HAP-1 (cell line): ENCODE results near the gene OR51A7.
"Not testable (repeated sequence)": the region's sequence is repeated elsewhere in the genome, so short reads cannot be mapped to it uniquely, and the experiment has no call there.

Source experiments
- DNase-seq, 2 experiments: peaks; one replicate each; pipeline ENCODE4 v3.0.0-alpha.2; 2016 to 2020; ENCODE audit warnings: low spot score in 2 of 2
- H3K27me3 ChIP-seq: fragments of 250-450 bp; sonication (Bioruptor Pico); 2 replicates; pipeline ENCODE4 v1.5.1; 2020; ENCODE audit warnings: low read depth, mild to moderate bottlenecking, moderate library complexity
- H3K36me3 ChIP-seq: fragments of 250-450 bp; sonication (Bioruptor Pico); replicated peaks from 2 replicates; pipeline ENCODE4 v1.5.1; 2020; ENCODE audit warnings: mild to moderate bottlenecking
- H3K4me1 ChIP-seq: fragments of 250-450 bp; sonication (Bioruptor Pico); 2 replicates; pipeline ENCODE4 v1.5.1; 2020; ENCODE audit warnings: mild to moderate bottlenecking
- H3K4me3 ChIP-seq: fragments of 250-450 bp; sonication (Bioruptor Pico); 2 replicates; pipeline ENCODE4 v1.5.1; 2020; ENCODE audit warnings: mild to moderate bottlenecking, moderate library complexity
- H3K9me3 ChIP-seq: fragments of 250-450 bp; sonication (Bioruptor Pico); 2 replicates; pipeline ENCODE4 v1.5.1; 2020; ENCODE audit warnings: mild to moderate bottlenecking, moderate library complexity
- in situ Hi-C: fragments of 300-500 bp; cut with MboI; formaldehyde crosslinking; loops from 3 replicates; pipeline ENCODE4 v1.14.3; 2020; ENCODE audit warnings: low sequenced_read_pairs, inconsistent platforms, mixed read lengths

The OR51A7 gene

GRCh38 chr11:4919250-4919649, 15.7 kb downstream of the OR51A7 start, which contains the start of gene OR51G2:
Gene OR51G2 (minus strand): TSS chr11:4919350. CDS start chr11:4915663, 3,687 bp downstream.
- H3K27me3 ChIP-seq: no peaks in the 10 kb centered on the region
- H3K4me3 ChIP-seq: no peak within 1 kb of the TSS
- no peaks in the 10 kb centered on the region for H3K4me1 ChIP-seq
- H3K36me3 ChIP-seq: no peaks in the 10 kb centered on the region
- in situ Hi-C loops: no loop called here
- no peaks in the 10 kb centered on the region for H3K9me3 ChIP-seq
- no peak for DNase-seq

DNA sequence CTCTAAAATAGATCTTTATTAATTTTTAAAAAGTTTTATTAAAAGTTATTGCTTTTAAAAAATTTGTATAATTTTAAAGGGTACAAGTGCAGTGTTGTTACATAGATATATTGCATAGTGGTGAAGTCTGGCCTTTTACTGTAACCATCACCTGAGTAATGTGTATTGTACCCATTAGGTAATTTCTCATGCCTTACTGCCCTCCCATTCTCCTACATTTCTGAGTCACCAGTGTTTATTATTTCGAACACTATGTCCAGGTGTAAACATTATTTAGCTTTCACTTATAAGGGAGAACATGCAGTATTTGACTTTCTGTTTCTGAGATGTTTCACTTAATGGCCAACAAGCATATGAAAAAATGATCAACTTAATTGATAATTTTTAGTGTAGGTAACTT, 18.2 kb downstream of the OR51A7 start:
- H3K4me3 ChIP-seq: no peak overlapping the region

GRCh38 chr11:4922304-4922703, 18.7 kb downstream of the OR51A7 start:
- H3K9me3 ChIP-seq: no peaks in the 10 kb centered on the region
- H3K4me1 ChIP-seq: no peaks in the 10 kb centered on the region
- in situ Hi-C loops: no loop called here
- no peak for DNase-seq
- H3K27me3 ChIP-seq: no peaks in the 10 kb centered on the region
- no peaks in the 10 kb centered on the region for H3K36me3 ChIP-seq
- no peak overlapping the region for H3K4me3 ChIP-seq

More for the DNA sequence above, 18.2 kb downstream of the OR51A7 start:
- no peaks in the 10 kb centered on the region for H3K27me3 ChIP-seq
- no peaks in the 10 kb centered on the region for H3K4me1 ChIP-seq
- H3K36me3 ChIP-seq: no peaks in the 10 kb centered on the region
- DNase-seq: no peak
- H3K9me3 ChIP-seq: no peaks in the 10 kb centered on the region
- in situ Hi-C loops: no loop called here

- DNase-seq: no peak
- no peak within 1 kb of the TSS for H3K4me3 ChIP-seq
- H3K27me3 ChIP-seq: no peaks in the 10 kb centered on the region
- no peaks in the 10 kb centered on the region for H3K36me3 ChIP-seq
- in situ Hi-C loops: no loop called here
- H3K9me3 ChIP-seq: no peaks in the 10 kb centered on the region
- no peaks in the 10 kb centered on the region for H3K4me1 ChIP-seq
Measured at GRCh38 chr11:4924239-4924638, 20.7 kb downstream of the OR51A7 start, which contains the start of gene OR51G1. Gene OR51G1 (minus strand): TSS chr11:4924339. CDS start chr11:4924339, 0 bp downstream.

DNA sequence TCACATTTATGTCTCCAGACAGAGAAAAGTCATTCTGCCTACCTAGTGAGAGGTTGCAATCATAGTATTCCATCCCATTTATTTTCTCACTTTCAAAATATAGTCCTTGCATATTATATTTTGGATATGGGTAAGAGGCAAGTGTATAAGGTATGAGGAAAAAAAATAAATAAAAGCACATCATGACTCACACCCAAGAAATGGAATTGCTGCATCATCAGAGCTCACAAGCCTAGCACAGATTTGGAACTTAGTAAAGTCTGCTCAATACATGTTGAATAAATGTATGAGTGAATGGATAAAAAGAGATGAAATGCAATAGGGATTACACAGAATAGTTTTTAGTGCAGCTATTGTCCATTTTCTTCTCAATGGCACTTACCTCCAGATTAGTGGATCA, 23.0 kb downstream of the OR51A7 start:
- no peaks in the 10 kb centered on the region for H3K9me3 ChIP-seq
- H3K36me3 ChIP-seq: no peaks in the 10 kb centered on the region
- H3K4me3 ChIP-seq: no peak overlapping the region
- in situ Hi-C loops: no loop called here
- no peaks in the 10 kb centered on the region for H3K27me3 ChIP-seq
- H3K4me1 ChIP-seq: no peaks in the 10 kb centered on the region
- no peak for DNase-seq

DNA sequence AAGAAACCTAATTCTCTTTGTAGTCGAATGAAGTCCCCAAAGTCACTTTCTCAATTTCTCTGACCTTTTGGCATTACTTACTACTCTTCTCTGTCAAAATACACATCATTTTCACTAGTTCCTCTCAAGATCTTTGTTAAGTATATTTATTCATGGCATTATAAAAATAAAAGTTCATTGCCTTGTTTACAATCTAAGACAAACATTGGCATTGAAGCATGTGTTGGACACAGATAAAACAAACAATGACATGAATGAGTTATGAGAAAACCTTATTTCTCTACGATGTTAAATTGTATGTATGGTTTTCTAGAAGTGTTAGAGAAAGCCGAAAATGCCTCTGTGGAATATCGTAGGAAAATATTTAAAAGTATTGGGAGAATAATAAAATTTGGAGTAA, 29.2 kb downstream of the OR51A7 start:
- no peaks in the 10 kb centered on the region for H3K36me3 ChIP-seq
- no peaks in the 10 kb centered on the region for H3K27me3 ChIP-seq
- H3K4me1 ChIP-seq: no peaks in the 10 kb centered on the region
- H3K4me3 ChIP-seq: no peak overlapping the region
- in situ Hi-C loops: no loop called here
- DNase-seq: no peak
- H3K9me3 ChIP-seq: no peaks in the 10 kb centered on the region

- in situ Hi-C loops: no loop called here
Measured at GRCh38 chr11:4936745-4937144, 33.2 kb downstream of the OR51A7 start.

GRCh38 chr11:4947505-4947904, 43.9 kb downstream of the OR51A7 start, which contains the start of gene OR51A4:
Gene OR51A4 (minus strand): TSS chr11:4947605. CDS start chr11:4947100, 505 bp downstream.
- Histone ChIP-seq H3K9me3 (no peaks in the 10 kb centered on the region), H3K36me3 (no peaks in the 10 kb centered on the region), H3K4me3 (no peak within 1 kb of the TSS), H3K4me1 (no peaks in the 10 kb centered on the region), H3K27me3 (no peaks in the 10 kb centered on the region)
- no peak for DNase-seq
- in situ Hi-C loops: no loop called here

More at GRCh38 chr11:4936745-4937144, 33.2 kb downstream of the OR51A7 start:
- no peaks in the 10 kb centered on the region for H3K4me1 ChIP-seq
- no peaks in the 10 kb centered on the region for H3K36me3 ChIP-seq
- H3K27me3 ChIP-seq: no peaks in the 10 kb centered on the region
- no peaks in the 10 kb centered on the region for H3K9me3 ChIP-seq
- DNase-seq: no peak
- no peak overlapping the region for H3K4me3 ChIP-seq

DNA sequence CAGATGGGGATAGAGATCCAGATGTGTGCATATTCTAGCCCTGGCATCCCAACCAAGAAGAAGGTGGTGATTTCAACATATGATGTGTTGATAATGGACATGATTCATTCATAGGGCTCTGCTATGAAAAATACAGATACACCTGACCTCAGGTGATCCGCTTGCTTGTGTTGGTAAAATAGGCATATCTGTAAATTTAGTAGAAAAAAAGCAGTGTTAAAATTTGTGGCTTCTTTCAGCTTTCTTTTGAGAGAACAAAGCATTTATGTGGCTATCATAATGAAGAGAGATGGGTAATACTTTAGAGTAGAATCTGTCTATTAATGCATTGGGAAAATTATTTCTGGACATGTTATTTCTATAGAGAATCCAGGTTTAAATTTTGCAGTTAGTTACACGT, 52.0 kb downstream of the OR51A7 start, which contains the start of gene OR51A2:
TSS of gene OR51A2 (minus strand) at position 101 of the 400 bp plus-strand sequence. CDS start at position 101, 0 bp downstream.
- H3K27me3 ChIP-seq, in situ Hi-C loops, H3K9me3 ChIP-seq, DNase-seq, H3K4me3 ChIP-seq, H3K36me3 ChIP-seq, H3K4me1 ChIP-seq: not testable (repeated sequence)

DNA sequence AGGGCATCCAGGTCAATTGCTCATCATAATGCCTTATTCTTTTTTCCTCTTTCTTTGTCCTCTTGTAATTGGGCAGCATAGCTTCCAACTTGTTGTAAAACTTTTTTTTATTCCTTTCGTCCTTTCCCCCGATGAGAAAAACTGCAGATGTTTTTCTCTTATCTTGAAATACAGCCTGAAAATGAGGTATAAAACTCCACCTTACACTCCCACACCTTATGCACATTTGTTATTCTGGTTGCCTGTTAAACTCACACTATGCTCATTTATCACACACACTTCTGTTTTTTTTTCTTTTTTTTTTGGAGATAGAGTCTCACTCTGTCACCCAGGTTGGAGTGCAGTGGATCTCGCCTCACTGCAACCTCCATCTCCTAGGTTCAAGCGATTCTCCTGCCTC, 53.8 kb downstream of the OR51A7 start:
- no peaks in the 10 kb centered on the region for H3K9me3 ChIP-seq
- DNase-seq: no peak

More for the DNA sequence above, 53.8 kb downstream of the OR51A7 start:
- no peaks in the 10 kb centered on the region for H3K4me1 ChIP-seq
- H3K36me3 ChIP-seq: no peaks in the 10 kb centered on the region
- in situ Hi-C loops: no loop called here
- no peak overlapping the region for H3K4me3 ChIP-seq
- no peaks in the 10 kb centered on the region for H3K27me3 ChIP-seq
